WI38 (cell line): ENCODE measurements around the gene RNF149.
A peak's percentile ranks its signal among the peaks of the same experiment; 100 is the strongest.

Experiments used
- H3K4me3 ChIP-seq: 2 replicates; pipeline ENCODE4 v1.5.1; 2011; ENCODE audit warnings: low read depth, mild to moderate bottlenecking, control low read depth, low read length
- CTCF ChIP-seq: IDR thresholded peaks from 2 replicates; pipeline ENCODE4 v1.5.1; 2012; ENCODE audit warnings: low read depth, mild to moderate bottlenecking, control low read depth, low read length

Gene RNF149

GRCh38 chr2:101310834-101311695, 2.6 kb upstream of the RNF149 start:
- H3K4me3 ChIP-seq, result no peak overlapping the region
- TF ChIP-seq CTCF, result no peak

- TF ChIP-seq CTCF, result no peak
- no peak overlapping the region for H3K4me3 ChIP-seq
These were observed 1.8 kb upstream of the RNF149 start for GRCh38 chr2:101310090-101310833.

- no peak for TF ChIP-seq CTCF
- H3K4me3 ChIP-seq, result peak overlapping the region; percentile 87
These were observed 510 bp downstream of the RNF149 start for GRCh38 chr2:101307950-101308431.

GRCh38 chr2:101307503-101307902, 998 bp downstream of the RNF149 start:
- peak overlapping the region; percentile 87 for H3K4me3 ChIP-seq
- no peak for TF ChIP-seq CTCF

GRCh38 chr2:101306410-101306809, 2.1 kb downstream of the RNF149 start:
- TF ChIP-seq CTCF, result no peak
- H3K4me3 ChIP-seq, result peak overlapping the region; percentile 87

GRCh38 chr2:101305492-101306078, 2.9 kb downstream of the RNF149 start:
- TF ChIP-seq CTCF, result no peak
- H3K4me3 ChIP-seq, result no peak overlapping the region
